GM12878 (cell line): Measurements from ENCODE around the gene SEMA5A. TPM values are rescaled to one million over a fixed set of nuclear protein-coding genes. Genes with fewer than 3 reads are reported as not detected.

ENCODE experiments used
- ATAC-seq: fragments of 200-7000 bp; cut with Tn5 transposase; 3 replicates; pipeline ENCODE4 v1.9.1; 2020; ENCODE audit warnings: mild to moderate bottlenecking, moderate library complexity
- BruUV-seq: library from RNA; stranded (reverse); fragments of 400-500 nt; replicated peaks from 2 replicates; lab custom pipeline; 2021; lab: Mats Ljungman, UMichigan
- CTCF ChIA-PET: fragments of 300-600 bp; sonication (Branson Sonifier 250); formaldehyde crosslinking; extraction: SDS; loops from one replicate; lab custom pipeline; 2021; ENCODE audit warnings: inconsistent platforms; lab: Yijun Ruan, JAX
- POLR2A ChIA-PET: fragments of 350-600 bp; formaldehyde crosslinking; extraction: SDS; loops from one replicate; lab custom pipeline; 2021; ENCODE audit warnings: inconsistent platforms; lab: Charles Lee
- RAD21 ChIA-PET: fragments of 300-600 bp; sonication (Branson Sonifier 250); formaldehyde crosslinking; loops from one replicate; lab custom pipeline; 2023; ENCODE audit warnings: antibody characterized with exemption; ENCODE audit not compliant: unreplicated experiment; lab: Charles Lee
- SMC1A ChIA-PET: fragments of 300-600 bp; sonication (Branson Sonifier 250); formaldehyde crosslinking; loops from one replicate; lab custom pipeline; 2023; ENCODE audit not compliant: unreplicated experiment, uncharacterized antibody; lab: Charles Lee
- DNase-seq: peaks from one replicate; pipeline ENCODE4 v3.0.0-alpha.2; 2011; ENCODE audit warnings: low read depth, low spot score
- FAIRE-seq: peaks from 3 replicates; lab custom pipeline; 2011; peaks lifted over from hg19 to GRCh38; lab: Jason Lieb, UNC
- H2AFZ ChIP-seq: 2 replicates; pipeline ENCODE4 v1.6.0; 2011; ENCODE audit warnings: low read depth, low read length, control low read depth; ENCODE audit not compliant: control insufficient read depth
- H3K27ac ChIP-seq: 2 replicates; pipeline ENCODE4 v1.5.1; 2011; ENCODE audit warnings: control low read depth; ENCODE audit not compliant: control insufficient read depth, insufficient read depth
- H3K27me3 ChIP-seq, 2 experiments: replicated peaks in 1 of 2; 2 replicates each; pipeline versions ENCODE4 v1.6.0 to v1.6.1; 2011; ENCODE audit warnings: low read length in 1 of 2; ENCODE audit not compliant: control insufficient read depth in 2 of 2, insufficient read depth in 2 of 2
- H3K36me3 ChIP-seq, 2 experiments: 2 replicates each; pipeline ENCODE4 v1.5.1; 2011; ENCODE audit warnings: low read length in 1 of 2; ENCODE audit not compliant: control insufficient read depth in 2 of 2, insufficient read depth in 2 of 2
- H3K4me1 ChIP-seq: 2 replicates; pipeline ENCODE4 v1.6.1; 2011; ENCODE audit warnings: mild to moderate bottlenecking, low read length, moderate library complexity, mixed read lengths; ENCODE audit not compliant: control insufficient read depth, insufficient read depth
- H3K4me2 ChIP-seq: 2 replicates; pipeline ENCODE4 v1.6.0; 2011; ENCODE audit warnings: control low read depth; ENCODE audit not compliant: control insufficient read depth, insufficient read depth
- H3K4me3 ChIP-seq: fragments of 200-600 bp; sonication (generic); 2 replicates; pipeline ENCODE4 v1.5.1; 2016
- H3K79me2 ChIP-seq: 2 replicates; pipeline ENCODE4 v1.6.0; 2011; ENCODE audit warnings: low read length; ENCODE audit not compliant: control insufficient read depth, insufficient read depth
- H3K9ac ChIP-seq: 2 replicates; pipeline ENCODE4 v1.8.0; 2011; ENCODE audit warnings: low read length, control low read depth, mixed read lengths; ENCODE audit not compliant: control insufficient read depth, insufficient read depth
- H3K9me3 ChIP-seq: replicated peaks from 3 replicates; pipeline ENCODE4 v1.5.1; 2011; ENCODE audit warnings: mild to moderate bottlenecking, low read length; ENCODE audit not compliant: control insufficient read depth, insufficient read depth
- H4K20me1 ChIP-seq: 2 replicates; pipeline ENCODE4 v1.6.0; 2011; ENCODE audit not compliant: control insufficient read depth, insufficient read depth
- CEBPB ChIP-seq, 2 experiments: fragments of 150-350 bp in 1 of 2; IDR thresholded peaks; 2 replicates each; pipeline ENCODE4 v1.6.1; 2012 to 2014; ENCODE audit warnings: low read depth in 2 of 2, low read length in 2 of 2, borderline replicate concordance in 1 of 2, inconsistent platforms in 1 of 2
- GABPA ChIP-seq: IDR thresholded peaks from 2 replicates; pipeline ENCODE4 v1.6.1; 2014; ENCODE audit warnings: antibody characterized with exemption, low read depth, mild to moderate bottlenecking, inconsistent platforms
- HDGF ChIP-seq: fragments of 450-650 bp; IDR thresholded peaks from 2 replicates; pipeline ENCODE4 v1.6.1; 2016; ENCODE audit warnings: antibody characterized with exemption
- MEF2A ChIP-seq: IDR thresholded peaks from 2 replicates; pipeline ENCODE4 v1.6.1; 2011; ENCODE audit warnings: low read depth, mild to moderate bottlenecking, low read length, moderate library complexity; ENCODE audit not compliant: insufficient read depth
- MEF2B ChIP-seq: fragments of 450-650 bp; IDR thresholded peaks from 2 replicates; pipeline ENCODE4 v1.6.1; 2018; ENCODE audit warnings: mild to moderate bottlenecking, moderate library complexity; ENCODE audit not compliant: partially characterized antibody, poor library complexity, severe bottlenecking
- PBX3 ChIP-seq: IDR thresholded peaks from 2 replicates; pipeline ENCODE4 v1.6.1; 2011; ENCODE audit warnings: mild to moderate bottlenecking, low read depth, low read length, moderate library complexity; ENCODE audit not compliant: insufficient replicate concordance
- PML ChIP-seq: IDR thresholded peaks from 2 replicates; pipeline ENCODE4 v1.6.1; 2012; ENCODE audit warnings: low read length, inconsistent platforms
- TARDBP ChIP-seq: IDR thresholded peaks from 2 replicates; pipeline ENCODE4 v1.6.1; 2016; ENCODE audit warnings: borderline replicate concordance
- WGBS: methylation state at CpG from one replicate; pipeline ENCODE4 v1.1.6; 2016; ENCODE audit warnings: low lambda C conversion rate; ENCODE audit not compliant: insufficient replicate concordance, insufficient coverage; ENCODE audit errors: missing lambda C conversion rate; 5-methylcytosine and 5-hydroxymethylcytosine counted together
- in situ Hi-C: fragments of 300-500 bp; cut with MboI; formaldehyde crosslinking; loops from 9 replicates; pipeline ENCODE4 v1.14.3; 2018; ENCODE audit warnings: mixed read lengths
- intact Hi-C: fragments of 100-400 bp; cut with micrococcal nuclease; formaldehyde crosslinking; loops from one replicate; pipeline ENCODE4 v1.14.2; 2022; ENCODE audit not compliant: unreplicated experiment
- polyA plus RNA-seq, 11 experiments: library from polyadenylated mRNA; depleted of rRNA in 4 of 11; unstranded in 6 of 11; stranded (reverse) in 5 of 11; fragments of >200 nt; fragmentation: Nextera tagmentation in 4 of 11; fragmentation: Illumina TruSeq in 1 of 11; extraction: Ambion mirVana in 4 of 11; extraction: Trizol in 1 of 11; gene quantifications; 1 replicate in 1 of 11; 2 replicates in 10 of 11; pipeline versions ENCODE4 v1.2.1 to v1.2.3, GENCODE V29; 2011 to 2016; ENCODE audit warnings: inconsistent platforms in 2 of 11, missing spikeins in 2 of 11, low read depth in 1 of 11
- total RNA-seq, 4 experiments: library from RNA; depleted of rRNA in 3 of 4; stranded (reverse); fragments of >200 nt in 3 of 4; fragmentation: Illumina TruSeq in 1 of 4; extraction: Trizol in 1 of 4; gene quantifications; 2 replicates each; pipeline versions ENCODE4 v1.2.1 to v1.2.3, GENCODE V29; 2013 to 2021

Gene SEMA5A
- total and polyA plus RNA-seq, 10 of the 15 experiments (the other 5 are each of a cell fraction or from before 2014, with no cell fraction given), result 0.03 to 2.4 (median 0.09) TPM; not detected in 1

GRCh38 chr5:9226016-9226536 lies 319.8 kb downstream of the SEMA5A start:
- no peaks in the 10 kb centered on the region for H3K79me2 ChIP-seq
- no peaks in the 10 kb centered on the region for H3K36me3 ChIP-seq
- no peaks in the 10 kb centered on the region for H3K27me3 ChIP-seq
- no peaks in the 10 kb centered on the region for H4K20me1 ChIP-seq
- 0% methylated on average over 2 of the region's 2 CpGs for WGBS
- intact Hi-C loops, result no loop called here
- ATAC-seq (no peak), FAIRE-seq (no peak), DNase-seq (no peak)
- ChIA-PET CTCF (no interaction called here), RAD21 (no interaction called here), SMC1A (no interaction called here), POLR2A (no interaction called here)
- no peaks in the 10 kb centered on the region for H3K4me1 ChIP-seq
- H2AFZ ChIP-seq, result no peak overlapping the region
- H3K9ac ChIP-seq, result no peak overlapping the region
- in situ Hi-C loops, result no loop called here
- no TSS peak for BruUV-seq
- no peak overlapping the region for H3K4me2 ChIP-seq
- TF ChIP-seq CEBPB (IDR thresholded peaks at IDR 0.05; ENCODE audit: borderline replicate concordance in 1 of 2, low read depth in 2 of 2, low read length in 2 of 2), result no peak
- TF ChIP-seq MEF2B, result no peak
- TF ChIP-seq PBX3, result no peak
- no peak for TF ChIP-seq TARDBP
- TF ChIP-seq MEF2A, result no peak
- TF ChIP-seq PML, result no peak
- TF ChIP-seq GABPA, result no peak
- no peak for TF ChIP-seq HDGF
- no peak overlapping the region for H3K27ac ChIP-seq
- H3K4me3 ChIP-seq, result no peak overlapping the region
- no peaks in the 10 kb centered on the region for H3K9me3 ChIP-seq
